Dermis microvascular lymphatic vessel endothelial cell (primary cell): ENCODE measurements around the gene GSTT2B. TPM values are rescaled to one million over a fixed set of nuclear protein-coding genes. Genes with fewer than 3 reads are reported as not detected.
"Not testable (repeated sequence)": the region's sequence is repeated elsewhere in the genome, so short reads cannot be mapped to it uniquely, and the experiment has no call there.

Experiments used
- DNase-seq, 2 donors: peaks; one replicate each; pipeline versions ENCODE4 v3.0.0 to v3.0.0-alpha.2; 2010; ENCODE audit warnings: low read depth in 2 of 2
- total RNA-seq: library from RNA; depleted of rRNA; stranded (reverse); fragments of >200 nt; gene quantifications from 2 replicates; pipeline ENCODE4 v1.2.1, GENCODE V29; 2014

GSTT2B gene, protein sequence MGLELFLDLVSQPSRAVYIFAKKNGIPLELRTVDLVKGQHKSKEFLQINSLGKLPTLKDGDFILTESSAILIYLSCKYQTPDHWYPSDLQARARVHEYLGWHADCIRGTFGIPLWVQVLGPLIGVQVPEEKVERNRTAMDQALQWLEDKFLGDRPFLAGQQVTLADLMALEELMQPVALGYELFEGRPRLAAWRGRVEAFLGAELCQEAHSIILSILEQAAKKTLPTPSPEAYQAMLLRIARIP
- 5.4 and 7.0 TPM in 2 replicates for total RNA-seq

DNA sequence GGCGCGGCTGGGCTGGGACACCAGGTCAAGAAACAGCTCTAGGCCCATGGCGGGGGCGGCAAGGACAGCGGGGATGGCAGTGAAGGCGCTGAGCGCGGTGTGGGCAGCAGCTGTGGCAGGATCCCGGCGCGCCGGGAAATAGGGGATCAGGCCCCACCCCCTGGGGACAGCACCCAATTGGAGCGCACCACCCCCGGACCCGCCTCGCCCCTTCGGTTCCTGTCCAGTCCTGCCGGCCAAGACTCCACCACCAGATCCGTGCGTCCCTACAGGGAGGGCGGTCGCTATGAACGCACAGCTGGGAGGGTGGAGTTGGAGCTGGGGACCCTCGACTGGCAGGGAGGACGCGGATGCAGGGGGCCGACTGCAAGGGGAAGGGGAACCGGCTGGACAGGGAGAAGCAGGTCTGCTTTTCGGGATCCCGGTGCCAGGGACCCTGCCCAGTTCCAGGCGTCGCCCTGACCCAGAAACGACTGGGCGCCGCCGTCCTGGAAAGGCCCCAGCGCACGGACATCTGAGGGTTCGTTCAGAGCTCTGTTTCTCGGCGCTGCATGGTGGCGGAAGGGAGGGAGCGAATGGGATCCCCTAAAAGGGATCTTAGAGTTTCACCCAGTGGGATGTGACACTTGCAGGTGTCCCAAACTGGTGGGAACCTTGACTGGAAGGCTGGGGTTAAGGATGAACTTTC lies at the start of gene GSTT2B:
Gene GSTT2B, minus strand, starts transcription at position 112 of the 688 bp plus-strand sequence. Its CDS starts 64 bp downstream, at position 48.
- DNase-seq = not testable (repeated sequence)

DNA sequence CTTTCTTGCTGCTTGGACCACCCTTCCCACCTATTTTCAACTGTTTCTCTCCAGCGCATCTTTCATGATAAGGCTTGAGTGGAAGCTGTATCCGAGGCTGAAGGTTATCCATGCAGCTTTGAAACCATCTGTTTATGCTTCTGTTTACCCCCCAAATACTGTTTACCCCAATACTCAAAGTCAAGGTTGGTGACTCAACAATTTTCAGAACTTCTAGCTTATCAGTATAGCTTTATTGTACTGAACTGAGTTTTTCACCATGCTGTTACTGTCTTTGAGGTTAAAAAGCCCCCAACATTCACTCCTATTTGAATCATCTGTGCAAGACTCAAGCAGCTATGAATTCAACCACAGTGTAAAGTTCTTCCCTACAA lies 49.0 kb upstream of the GSTT2B start:
- DNase-seq = no peak

DNA sequence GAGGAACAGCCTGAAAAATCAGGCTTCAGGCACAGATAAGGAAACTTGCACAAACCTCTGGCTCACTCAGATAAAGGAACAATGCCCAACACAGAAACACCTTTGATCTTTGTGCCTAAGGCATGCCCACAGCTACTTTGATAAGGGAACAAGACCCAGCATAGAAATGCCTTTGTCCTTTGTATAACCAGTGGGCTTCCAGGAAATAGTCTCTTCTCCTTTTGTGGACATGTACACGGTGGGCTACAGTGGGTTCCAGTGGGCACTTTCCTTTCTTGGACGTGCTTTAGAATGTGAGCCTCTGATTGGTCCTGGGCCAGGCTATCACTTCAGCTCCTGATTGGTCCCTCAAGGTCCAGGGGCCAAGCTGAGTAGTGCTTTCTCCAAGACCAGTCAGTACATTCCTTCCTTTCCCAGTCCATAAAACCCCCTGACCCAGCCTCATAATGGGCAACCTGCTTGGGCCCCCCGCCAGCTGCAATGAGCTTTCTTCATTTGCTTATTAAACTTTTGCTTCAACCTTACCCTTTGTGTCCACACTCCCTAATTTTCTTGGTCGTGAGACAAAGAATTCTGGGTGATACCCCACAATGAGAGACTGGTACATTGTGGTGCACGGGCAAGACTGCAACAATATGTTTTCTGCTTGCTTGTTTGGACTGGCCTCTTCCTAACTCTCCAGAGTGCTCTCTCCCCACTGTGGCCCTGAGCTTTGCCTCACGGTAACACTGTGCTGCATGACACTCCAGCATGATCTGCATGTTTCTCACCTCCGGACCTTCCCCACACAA lies 48.4 kb upstream of the GSTT2B start:
- DNase-seq = no peak

DNA sequence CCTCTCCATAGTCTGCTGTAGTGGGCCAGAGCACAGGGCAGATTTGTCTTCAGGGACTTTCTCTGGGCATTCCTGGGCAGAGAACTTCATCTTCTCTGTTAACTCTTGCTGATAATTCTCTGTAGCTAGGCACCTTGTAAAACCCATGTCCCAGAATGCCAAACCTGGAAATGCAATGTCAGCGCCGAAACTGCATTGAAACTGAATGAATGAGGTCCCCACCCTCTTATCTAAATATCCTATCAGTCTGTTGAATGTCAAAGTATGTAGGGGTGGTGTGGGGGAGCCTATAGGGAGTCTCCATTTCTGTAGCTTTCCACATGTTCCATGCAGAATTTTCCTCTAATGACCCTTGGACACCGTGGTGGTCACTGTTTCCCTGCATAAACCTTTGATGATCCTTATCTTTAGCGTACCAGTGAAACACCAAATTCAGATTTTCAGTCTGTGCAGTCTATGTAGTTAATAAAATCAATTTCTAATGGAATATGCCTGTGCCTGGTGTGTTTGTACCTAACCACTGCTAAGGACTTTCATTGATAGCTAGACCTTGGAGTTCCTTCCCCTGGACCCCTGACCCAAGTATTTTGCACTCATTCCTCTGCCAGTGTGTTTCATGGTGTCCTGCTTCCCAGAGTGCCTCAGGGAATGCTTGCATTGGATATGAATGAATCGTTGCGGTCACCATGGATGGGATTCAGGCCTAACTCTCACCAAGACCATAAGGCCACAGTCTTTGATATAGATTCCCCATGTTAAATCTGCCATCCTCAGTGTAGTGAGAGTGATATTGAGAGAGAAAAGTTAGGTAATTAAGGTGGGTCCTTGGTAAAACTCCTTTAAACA lies 47.6 kb upstream of the GSTT2B start:
- DNase-seq = no peak

DNA sequence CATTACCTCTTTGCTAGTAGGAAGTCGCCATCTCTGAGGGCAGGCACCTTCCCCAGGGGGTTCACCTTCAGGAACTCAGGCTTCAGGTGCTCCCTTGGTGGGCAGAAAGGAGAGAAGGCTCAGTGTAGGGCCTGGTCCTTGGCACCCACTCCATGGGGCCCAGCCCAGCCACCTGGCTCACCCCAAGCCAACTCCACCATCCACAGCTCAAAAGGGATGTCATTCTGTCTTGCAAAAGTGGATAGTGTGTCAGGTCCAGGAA lies 47.0 kb upstream of the GSTT2B start:
- DNase-seq = no peak

DNA sequence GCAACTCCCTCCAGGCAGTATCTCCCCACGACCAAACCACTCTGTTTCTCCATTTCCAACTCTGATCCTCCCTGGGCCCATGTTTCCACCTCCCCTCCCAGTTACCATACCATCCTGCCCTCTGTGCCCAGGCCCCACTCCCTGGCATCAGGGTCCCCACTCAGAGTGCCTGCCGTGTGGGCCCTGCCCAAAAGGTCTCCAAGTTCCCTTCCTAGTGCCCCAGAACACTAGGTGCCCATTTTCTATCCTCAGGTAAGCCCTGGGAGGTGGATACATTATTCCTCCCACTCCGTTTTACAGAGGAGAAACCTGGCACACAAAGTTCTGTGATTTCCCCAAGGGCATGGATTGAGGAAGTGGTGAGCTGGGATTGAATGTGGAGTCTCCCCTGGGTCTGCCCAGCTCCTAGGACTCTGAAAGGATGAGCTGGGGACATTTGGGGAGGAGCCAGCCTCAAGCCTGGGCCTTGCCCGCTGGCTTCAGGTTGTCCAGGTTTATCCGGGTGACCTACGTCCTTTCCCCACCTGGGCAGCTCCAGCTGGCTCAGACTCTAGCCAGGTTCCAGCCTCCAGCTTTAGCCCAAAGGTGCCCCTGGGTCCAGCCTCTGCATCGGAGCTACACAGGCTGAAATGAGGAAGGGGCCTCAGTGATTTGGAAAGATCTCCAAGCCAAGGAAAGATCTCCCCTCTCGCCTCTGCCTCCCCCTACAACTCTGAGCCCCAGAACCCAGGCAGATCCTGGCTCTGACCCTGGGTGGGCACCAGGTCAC lies 46.4 kb upstream of the GSTT2B start:
- DNase-seq = no peak

DNA sequence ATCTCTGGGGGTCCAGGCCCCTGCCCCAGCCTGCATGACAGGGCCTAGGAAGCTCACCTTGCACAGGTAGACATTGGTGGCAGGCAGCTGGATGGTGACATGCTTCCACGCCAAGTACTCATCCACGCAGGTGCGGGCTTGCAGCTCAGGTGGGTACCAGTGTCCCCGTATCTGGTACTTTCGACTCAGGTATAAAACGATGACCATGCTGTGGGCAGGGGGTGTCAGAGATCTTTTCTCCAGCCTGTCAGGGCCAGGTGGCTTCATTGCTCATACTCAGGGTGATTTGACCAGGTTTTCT lies 45.9 kb upstream of the GSTT2B start:
- DNase-seq = no peak

DNA sequence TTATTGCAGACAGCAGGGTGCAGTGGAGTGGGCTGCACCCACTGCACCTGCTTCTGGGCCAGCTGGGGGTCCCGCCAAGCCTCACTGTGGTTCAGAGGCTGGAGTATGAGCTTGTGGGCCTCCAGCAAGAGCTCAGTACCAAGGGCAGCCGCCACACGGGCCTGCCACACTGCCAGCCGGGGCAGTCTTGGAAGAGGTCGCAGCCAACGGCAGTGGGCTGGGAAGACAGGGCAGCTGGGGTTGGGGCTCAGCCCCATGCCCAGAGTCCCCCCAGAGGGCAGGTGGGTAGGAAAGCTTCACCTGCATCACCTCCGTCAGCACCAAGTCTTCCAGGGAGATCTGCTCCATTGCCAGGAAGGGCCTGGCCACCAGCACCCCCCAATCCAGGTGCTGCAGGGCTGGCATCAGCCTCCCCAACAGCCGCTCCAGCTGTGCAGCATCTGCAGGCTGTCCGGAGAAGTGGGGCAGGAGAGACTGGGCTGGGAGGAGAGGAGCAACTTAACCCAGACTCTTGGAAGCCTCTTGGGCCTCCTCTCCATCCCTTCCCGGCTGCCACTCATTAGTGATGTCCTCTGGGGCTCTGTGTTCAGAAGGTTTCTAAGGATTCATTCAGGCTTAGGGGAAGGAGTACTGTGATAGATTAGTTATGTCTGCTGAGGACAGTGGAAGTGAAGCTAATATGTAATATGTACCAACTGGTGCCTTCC lies 45.4 kb upstream of the GSTT2B start:
- DNase-seq = no peak

DNA sequence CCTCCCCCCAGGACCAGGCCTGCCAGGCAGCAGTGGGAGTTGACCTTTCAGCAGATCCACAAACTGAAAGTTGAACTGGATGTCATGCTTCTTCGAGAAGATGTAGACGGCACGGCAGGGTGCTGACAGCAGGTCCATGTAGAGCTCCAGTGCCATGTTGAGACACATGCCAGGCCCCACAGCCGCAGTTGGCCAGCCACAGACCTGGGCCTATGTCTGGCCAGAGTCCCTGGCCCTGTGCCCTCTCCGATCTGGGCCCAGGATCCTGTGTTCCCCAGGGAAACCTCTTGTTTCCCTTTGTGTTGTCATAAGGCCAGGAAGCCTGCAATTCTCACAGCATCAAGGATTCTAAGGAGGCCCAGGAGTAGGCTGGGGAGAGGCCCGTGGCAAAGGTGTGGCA lies 44.2 kb upstream of the GSTT2B start, which contains the start of gene GSTT4:
Gene GSTT4, minus strand, starts transcription at position 253 of the 400 bp plus-strand sequence. Its CDS starts 97 bp downstream, at position 156.
- DNase-seq = no peak

DNA sequence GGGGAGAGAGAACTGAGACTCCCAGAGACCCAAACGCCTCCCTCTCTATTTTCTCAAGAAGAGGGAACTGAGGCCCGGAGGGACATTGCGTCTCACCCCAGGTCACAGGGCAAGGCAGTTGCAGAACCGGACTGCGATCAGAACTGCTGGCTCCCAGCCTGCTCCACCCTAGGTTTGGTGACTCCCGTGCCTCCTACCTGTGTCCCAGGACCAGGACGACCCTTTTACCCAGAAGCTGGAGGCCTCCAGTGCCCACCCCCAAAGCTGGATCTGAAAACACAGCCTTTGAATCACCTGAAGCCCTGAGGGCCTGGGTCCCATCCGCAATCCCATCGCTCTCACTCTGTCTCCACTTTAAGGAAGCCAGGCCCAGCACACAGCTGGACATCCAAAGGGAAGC lies 42.9 kb upstream of the GSTT2B start:
- DNase-seq = no peak

DNA sequence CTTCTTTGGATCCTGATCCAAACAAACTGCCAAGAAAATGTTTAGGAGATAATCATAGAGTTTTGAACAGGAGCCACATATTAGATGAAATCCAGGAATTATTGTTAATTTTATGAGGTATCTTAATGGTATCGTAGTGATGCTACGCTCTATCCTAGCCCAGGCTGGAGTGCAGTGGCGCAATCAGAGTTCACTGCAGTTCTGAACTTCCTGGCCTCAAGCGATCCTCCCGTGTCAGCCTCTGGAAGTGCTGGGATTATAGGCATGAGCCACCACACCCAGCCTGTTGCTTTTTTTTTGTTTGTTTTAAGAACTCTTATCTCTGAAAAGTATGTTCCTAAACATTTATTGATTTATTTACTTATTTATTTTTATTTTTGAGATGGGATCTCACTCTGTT lies 41.9 kb upstream of the GSTT2B start:
- DNase-seq = no peak

DNA sequence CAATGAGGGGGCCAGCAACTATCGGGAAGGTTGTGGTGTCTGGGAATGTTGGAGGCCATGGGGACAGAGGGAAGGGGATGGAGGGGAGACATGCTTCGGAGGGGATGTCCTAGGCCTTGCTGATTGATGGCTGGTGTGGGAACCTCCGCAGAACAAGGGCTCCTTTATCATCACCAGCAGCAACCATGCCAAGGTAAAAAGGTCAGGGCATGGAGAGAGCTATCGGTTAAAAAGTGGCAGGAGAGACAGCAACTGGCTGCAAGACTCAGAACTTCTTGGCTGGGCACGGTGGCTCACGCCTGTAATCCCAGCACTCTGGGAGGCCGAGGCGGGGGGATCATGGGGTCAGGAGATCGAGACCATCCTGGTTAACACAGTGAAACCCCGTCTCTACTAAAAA lies 41.3 kb upstream of the GSTT2B start:
- no peak for DNase-seq

DNA sequence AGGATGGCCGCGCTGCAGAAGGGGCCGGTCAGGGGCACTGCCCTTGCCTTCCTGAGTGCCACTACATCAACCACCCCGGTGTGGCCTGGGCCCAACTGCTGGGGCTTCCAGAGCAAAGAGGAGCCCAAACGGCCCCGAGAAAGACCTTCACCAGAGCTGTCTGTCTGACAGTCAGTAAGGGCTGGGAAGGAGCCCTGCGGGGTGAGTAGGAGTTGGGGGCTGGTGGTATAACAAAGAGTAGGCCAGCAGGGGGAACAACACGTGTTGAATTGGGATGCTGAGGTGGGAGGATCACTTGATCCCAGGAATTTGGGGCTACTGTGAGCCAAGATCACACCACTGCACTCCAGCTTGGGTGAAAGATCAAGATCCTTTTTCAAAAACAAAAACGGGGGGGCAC lies 40.3 kb upstream of the GSTT2B start:
- no peak for DNase-seq

DNA sequence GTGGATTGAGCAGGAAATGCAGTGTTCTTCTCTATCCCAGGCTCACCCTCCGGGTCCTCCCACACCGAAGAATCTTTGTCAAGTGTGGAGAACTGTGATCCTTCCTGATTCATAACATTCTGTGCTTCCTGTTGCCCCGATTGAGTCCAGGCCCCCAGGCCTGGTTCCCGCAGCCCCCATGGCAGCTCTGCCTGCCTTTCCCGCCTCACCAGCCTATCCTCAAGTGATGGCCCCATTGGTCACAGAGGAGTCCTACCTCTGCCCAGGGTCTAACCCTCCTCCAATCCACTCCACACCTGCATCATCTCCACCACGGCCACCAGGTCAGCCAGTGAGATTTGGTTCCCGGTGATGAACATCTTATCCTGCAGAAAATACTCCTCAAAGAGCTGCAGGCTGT lies 38.8 kb upstream of the GSTT2B start:
- DNase-seq = not testable (repeated sequence)

DNA sequence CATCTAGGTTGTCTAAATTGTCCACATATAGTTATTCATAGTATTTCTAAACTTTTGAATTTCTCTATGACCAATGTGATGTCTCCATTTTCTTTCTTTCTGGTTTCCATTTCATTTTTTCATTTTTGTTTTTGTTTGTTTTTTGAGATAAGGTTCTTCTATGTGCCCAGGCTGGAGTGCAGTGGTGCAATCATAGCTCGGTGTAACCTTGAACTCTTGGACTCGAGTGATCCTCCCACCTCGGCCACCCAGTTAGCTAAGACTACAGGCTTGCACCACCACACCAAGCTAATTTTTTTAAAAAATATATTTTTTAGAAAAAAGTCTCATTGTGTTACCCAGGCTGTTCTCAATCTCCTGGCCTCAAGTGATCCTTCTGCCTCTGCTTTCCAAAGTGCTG lies 36.1 kb upstream of the GSTT2B start:
- DNase-seq = no peak

DNA sequence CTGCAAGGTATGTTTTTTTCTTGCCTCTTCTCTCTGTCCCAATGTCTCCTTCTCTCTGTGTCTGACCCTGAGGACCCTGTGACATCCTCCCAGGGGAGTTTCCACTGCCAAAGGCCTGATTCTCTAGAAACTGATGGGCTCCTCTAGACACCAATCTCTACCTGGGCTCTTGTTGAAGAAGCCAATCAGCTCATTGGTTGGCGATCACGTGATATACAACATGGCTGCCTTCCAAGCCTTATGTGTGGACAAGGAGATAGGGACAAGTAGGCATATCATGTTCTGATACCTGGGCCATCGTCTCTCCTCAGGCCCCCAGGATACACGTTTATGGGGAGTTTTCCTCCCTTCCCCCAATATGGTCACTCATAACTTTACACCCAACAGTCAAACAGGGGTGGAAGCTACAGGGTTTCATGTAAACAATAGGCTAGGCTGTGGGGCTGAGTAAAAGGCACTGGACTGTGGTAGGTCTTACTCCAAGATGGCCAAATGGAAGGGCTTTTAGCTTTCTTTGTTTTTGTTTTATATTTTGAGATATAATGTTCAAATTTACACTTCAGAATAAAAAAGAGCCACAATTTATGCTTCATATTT lies 32.7 kb upstream of the GSTT2B start:
- not testable (repeated sequence) for DNase-seq

DNA sequence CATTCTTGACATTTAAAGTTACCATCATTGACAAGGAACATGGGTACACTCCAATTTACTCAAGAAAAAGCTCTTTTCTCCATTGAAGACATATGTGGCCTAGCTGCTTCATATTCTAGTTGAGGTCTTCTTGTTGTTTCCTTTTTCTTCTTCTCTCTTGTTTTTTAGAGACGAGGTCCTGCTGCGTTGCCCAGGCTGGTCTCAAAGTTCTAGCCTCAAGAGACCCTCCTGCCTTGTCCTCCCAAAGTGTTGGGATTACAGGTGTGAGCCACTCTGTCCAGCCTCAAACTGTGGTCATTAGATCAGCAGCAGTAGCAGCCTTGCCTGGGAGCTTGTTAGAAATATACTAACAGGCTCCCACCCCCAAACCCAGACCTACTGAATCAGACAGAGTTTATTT lies 32.1 kb upstream of the GSTT2B start:
- not testable (repeated sequence) for DNase-seq

DNA sequence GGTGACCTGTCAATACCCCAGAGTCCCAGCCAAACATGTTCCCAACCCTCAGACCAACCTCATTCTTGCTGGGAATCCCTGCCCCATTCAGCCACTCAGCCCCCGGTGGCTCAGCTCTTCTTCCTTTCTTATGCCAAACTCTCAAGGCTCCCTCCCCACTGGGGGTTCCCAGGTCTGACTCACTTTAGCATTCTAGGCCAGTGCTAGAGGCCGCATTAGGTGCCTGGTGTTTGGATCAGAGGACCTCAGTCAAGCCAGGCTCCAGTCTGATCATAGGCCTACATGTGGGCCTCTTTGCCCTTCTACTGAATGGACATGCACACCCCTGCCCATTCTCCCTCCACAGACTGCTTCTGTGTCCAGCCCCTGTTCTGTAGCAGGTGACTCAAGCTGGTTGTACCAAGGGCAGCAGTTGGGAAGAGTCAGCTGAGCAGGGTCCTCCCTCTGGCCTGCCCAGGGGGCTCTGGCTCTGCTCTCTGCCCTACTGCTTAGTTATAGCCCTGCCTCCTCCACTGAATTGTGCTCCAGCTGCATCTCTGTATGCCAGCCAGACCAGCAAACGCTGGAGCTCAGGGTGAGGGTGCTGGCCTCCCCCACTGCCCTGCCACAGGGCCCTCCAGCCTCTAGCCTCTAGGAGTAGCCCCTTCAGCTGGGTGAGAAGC lies 28.7 kb upstream of the GSTT2B start:
- DNase-seq = not testable (repeated sequence)

DNA sequence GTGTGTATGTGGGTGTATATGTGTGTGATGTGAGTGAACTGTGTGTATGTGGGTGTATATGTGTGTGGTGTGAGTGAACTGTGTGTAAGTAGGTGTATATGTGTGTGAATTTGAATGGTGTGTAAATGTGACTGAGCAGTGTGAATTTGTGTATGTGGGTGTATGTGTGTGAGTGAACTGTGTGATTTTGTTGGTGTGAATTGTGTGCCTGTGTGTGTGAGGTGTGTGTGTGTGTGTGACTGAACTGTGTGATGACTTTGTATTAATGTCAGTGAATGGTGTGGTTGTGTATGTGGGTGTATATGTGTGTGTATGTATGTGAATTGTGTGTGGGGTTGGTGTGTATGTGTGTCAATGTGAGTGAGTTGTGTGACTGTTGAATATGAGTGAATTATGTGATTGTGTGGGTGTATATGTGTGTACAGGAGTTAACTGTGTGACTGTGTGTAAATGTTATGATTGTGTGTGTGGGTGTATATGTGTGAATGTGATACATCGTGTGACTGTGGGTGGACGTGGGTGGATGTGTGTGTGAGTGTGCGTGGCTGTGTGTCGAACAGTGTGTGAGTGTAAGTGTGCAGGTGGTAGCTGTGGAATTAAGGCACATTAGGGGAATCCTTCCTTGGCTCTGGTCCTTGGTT lies 25.7 kb upstream of the GSTT2B start:
- not testable (repeated sequence) for DNase-seq
